HG03025 (cell line): Measurements from ENCODE around the gene FARS2.

Experiments used
- ATAC-seq: cut with Tn5 transposase; IDR thresholded peaks from one replicate; pipeline ENCODE4 v1.9.1; 2021; ENCODE audit warnings: mild to moderate bottlenecking, moderate library complexity; ENCODE audit not compliant: unreplicated experiment, low FRiP score

The FARS2 gene

DNA sequence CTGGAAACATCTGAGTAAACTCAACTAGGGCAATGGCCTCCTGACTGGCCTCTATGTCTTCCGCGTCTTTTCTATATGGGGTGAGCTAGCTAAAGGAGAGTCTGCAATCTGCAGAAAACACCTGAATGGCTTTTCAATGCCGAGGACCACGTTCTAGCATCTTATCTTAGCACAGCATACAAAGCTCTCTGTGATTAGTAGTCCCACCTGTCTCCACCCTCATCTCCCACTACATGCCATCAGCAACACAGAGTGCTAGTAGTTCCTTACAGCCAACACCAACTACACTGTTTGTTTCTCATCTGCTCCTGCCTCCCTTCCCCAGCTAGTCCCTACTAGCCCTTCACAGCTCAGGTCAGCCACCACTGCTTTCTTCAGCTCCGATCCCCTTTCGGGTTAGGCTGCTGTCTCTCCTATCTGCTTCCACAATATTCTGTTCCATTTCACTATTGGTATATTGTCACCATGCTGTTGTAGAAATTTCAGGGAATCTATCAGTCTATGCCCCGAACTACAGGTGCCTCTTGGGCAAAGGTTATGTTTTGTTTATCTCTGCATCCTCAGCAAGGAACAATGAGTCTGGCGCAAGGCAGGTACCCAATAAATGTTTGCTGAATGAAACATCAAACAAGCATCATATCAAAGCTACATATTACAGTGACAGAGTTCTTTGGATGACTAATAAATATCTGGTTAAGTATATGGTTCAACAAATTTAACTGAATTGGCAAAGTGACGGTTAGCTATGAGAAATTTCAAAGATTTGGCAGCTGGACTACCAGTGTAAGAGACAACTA lies 12.8 kb upstream of the FARS2 start:
- no peak for ATAC-seq

DNA sequence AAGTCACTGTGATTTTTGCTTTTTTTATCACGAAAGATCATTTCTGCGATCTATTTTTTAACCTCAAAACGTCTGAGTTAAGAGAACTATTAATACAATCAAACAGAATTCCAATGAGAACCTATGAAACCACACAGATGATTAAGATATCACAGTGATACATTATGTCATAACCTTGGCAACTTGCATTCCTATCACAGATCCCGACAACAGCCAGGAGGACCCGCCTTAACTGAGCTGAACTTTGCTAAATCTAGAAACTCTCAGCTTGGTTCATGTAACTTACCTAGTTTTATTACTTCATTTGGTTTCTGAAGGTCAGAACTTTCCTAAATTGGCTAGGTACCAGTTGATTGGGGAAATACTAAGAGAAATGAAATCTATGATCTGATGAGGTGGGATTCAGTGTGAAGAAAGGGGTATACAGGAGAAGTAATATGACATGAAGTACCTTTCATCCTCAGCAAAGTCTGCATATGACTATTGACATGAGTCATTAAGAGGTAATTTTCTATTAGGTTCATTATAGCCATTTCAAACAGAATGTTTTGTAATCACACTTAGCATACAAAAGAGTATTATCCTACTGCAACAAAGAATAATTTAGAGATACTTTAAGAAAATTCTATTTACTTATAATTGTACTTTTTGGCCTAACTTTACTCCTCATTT lies 11.7 kb upstream of the FARS2 start:
- no peak for ATAC-seq

DNA sequence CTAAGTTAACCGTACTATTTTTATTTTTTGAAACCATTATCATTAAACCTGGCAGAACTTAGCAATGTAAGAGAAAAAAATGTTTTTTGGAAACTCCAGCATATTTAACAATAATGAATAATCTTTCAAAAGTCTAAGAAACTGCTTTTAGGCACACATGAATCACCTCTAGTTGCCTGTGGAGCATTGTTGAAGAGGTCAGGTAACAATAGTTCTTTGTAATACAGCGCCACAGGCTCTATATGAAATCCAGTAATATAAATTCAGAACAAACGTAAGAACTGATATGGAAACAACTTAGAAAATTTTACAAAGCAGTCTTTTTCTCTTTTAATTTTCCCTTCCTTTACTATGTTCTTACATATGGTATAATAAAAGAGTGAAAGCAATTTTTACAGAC lies 10.9 kb upstream of the FARS2 start:
- ATAC-seq, result no peak

DNA sequence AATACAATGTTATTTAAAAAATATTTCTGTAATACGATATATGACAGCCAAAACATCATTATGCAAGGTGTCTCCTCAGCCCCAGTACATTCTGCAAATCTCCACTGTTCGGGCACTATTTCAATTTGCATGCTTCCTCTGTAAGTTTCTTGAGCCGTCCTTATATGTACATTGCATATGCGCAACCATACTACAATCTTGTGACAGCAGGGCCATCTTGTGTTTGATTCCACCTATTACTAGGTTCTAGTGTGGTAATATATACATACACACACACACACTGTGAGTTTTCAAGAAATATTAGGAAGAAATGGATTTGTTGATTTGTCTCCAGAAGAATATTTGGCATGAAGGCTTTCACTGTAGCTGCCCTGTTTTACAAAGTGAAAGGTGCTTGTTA lies 10.4 kb upstream of the FARS2 start:
- ATAC-seq, result no peak

DNA sequence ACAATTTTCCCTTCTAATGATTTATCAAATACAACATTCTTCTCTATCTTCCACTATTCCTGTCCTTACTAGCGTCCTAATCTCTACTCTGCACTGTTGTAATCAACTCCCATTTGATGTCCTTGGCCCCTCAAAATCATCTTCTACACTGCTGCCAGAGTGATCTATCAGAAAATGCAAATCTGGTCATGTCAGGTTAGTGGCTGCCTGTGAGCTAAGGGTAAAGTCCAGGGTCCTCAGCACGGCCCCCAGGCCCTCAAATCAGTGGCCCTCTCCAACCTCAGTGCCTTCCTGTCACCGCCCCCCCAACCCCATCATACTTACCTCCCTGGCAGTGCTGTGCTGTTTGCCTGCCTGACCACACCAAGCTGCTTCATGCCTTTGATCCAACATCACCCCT lies 4.4 kb upstream of the FARS2 start:
- ATAC-seq, result no peak

DNA sequence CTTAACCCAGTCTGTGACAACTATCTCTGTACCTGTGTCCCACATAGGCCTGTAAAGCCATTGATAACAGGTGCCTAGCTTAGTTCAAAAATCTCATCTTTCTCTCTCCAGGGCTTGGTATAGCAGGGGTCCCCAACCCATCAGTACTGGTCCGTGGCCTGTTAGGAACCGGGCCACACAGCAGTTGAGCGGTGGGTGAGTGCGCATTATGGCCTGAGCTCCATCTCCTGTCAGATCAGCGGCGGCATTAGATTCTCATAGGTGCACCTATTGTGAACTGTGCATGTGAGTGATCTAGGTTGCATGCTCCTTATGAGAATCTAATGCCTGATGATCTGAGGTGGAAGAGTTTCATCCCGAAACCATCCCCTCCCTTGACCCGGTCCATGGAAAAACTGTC lies 3.9 kb upstream of the FARS2 start:
- no peak for ATAC-seq

DNA sequence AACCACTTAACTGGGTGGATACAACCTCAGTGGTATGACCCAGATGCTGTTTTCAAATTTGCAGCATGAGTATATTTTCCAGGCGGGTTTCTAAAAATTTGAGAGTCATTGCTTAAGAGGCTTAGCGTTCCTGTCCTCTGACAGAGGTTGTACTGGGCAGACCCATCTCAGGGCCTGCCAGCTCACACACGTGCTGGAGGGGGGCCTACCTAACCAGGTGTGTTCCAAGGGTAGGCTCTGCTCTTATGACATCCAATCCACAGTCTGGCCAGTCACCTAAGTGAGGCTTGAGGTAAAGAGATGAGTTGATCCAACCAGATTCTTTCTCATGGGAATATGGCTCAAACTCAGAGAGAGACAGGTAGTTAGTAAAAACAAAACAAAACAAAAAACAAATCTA lies 1.9 kb upstream of the FARS2 start:
- no peak for ATAC-seq

DNA sequence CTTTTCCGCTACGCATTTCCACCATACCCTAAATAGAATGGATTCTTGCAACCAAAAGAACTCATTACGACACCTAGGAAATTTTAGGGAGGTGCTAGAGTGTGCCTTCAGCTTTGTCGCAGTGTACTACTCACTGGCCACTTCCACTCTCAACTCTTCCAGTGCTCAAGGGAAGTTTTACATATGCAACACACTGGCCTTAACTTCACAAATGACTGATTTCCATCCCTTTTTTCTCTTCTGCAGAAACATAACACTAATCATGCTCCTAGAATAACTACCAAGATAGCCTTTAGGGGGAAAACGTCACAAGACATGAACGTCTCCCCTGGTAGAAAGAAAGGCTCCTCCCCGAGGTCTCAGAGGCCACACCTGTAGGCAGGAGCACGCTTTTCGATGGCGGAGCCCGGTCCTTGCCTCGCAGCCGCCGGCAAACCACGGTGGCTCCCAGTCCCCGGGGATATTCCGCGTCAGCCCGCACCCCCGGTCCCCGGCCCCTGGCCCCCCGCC lies 1.1 kb upstream of the FARS2 start:
- peak; percentile 62 for ATAC-seq

DNA sequence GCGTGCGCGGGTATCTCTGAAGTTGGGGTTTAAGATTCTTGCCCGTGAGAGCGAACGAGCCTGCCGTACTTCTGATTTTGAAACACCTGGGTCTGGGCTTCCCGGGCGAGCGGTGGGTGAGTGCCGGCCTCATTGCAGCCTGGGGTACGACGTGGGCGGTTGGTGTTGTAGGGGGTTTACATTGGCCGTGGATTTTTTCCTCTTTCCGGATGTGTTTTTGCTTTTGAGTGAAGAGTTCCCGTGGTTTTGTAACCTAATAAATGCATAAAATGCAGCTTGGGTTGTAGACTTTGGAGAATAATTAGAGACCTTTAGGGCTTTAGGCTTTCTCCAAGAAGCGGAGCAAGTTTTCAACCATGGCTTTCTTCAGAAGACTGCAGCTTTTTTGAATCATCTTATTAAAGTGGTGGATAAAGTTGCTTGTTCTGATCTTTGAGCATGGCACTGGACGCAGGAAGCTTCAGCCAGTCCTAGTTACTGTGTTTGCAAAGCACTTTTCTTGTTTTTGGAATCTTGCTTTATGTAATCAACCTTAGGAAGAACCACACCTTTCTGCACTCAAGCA lies 314 bp downstream of the FARS2 start:
- ATAC-seq, result no peak

DNA sequence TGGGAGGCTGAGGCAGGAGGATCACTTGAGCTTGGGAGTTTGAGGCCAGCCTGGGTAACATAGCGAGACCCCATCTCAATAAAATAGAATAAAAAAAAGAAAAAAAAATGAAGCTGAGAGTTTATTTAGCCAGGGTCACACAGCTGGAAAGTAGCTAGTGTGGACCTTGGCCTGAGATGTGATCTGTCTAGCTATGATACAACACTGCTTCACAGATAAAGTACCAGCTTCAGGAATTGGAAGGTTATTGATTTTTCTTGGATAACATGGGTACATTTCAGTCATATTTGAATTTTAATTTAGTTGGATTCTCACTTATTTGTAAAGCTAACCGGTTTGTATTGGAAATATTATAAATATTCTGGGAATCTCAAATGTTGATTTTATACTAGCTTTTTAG lies 5.1 kb downstream of the FARS2 start:
- no peak for ATAC-seq

DNA sequence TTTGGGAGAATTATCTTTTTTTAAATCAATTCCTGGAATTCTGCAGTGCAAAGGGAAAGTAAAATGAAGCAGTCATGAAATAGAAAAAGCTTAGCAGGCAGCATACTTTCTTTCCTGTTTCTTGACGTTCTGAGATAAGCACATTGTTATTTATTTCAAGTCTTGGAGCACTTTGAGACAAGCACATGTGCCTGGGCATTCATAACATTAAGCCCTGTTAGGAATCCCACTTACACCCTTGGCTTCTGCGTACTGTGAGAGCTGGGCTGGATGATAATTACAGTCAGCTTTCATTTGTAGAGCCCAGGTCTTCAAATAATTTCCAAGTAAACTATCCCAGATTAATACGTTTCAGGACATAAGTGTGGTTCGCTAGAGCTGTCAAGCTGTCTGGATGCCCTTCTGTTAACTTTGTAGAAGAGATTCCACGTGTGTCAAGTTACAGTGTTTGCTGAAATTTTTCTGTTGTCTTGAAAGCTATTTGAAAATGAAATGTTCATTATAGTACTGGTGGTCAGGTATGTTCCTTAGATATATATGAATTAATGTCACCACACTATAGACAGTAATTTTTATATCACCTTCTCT lies 8.9 kb downstream of the FARS2 start:
- ATAC-seq, result no peak

DNA sequence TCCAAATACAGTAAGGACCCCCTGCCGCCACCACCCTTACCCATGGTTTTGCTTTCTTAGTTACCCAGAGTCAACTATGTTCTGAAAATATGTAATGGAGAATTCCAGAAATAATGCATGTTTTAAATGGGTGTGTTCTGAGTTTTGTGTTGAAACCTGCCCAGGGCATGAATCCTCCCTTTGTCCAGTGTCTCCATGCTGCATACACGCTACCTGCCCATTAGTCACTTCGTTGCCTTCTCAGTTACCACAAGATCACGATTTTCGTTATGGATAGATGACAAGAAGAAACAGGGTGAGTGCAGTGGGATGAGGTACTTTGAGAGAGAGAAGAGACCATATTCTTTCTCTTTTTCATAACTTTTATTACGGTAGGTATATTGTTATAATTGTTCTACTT lies 10.6 kb downstream of the FARS2 start:
- ATAC-seq, result no peak

DNA sequence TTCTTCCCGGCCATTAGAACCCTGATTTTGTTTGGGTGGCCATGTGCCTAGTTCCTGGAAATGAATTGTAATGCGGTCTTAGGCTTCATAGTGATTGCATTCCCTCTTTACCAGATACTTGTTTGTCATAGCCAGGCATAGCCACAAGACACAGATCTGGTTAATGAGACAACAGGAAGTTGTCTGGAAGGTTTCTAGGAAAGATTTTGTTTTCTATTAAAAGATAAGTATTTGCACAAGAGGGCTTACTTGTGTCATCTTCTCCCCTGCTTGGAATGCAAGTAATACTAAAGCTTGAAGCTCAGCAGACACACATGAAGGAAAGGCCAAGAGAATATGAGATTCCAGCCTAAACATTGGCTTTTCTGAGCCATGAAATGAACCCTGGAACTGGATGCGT lies 12.9 kb downstream of the FARS2 start:
- no peak for ATAC-seq

DNA sequence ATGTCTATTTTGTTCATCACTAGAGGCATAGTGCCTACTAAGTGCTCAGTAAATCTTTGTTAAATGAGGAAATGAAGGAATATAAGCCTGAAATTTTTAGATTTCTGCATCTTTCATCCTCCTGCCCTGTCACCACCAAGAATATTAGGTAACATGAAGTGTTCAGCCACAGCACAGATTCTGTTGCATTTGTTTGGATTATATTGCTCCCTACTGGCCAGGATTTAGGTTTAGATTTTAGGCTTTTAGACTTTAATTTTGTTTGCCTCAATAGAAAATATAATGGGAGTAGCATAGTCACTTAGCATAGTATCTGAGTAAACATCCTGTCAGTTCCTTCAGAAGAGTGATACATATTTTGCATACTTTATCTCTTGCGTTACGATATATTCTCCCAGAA lies 14.2 kb downstream of the FARS2 start:
- no peak for ATAC-seq

DNA sequence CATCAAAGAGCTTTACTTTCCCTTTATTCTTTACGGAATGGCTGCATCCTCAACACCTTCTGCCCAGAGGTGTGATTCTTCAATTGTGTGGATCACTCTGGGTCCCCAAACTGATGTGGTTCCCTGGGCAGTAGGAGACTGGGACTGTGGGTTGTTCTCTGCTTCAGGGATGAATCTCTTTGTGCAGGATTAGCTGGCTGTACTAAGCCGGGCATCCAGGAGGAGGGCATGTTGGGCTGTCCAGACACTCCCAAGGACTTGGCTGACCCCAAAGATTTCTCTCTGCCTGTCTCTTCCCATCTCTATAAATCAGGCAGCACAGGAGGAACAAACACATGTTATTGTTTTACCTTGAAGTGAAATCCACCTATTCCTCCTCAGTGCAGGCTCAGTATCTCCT lies 15.3 kb downstream of the FARS2 start:
- no peak for ATAC-seq

DNA sequence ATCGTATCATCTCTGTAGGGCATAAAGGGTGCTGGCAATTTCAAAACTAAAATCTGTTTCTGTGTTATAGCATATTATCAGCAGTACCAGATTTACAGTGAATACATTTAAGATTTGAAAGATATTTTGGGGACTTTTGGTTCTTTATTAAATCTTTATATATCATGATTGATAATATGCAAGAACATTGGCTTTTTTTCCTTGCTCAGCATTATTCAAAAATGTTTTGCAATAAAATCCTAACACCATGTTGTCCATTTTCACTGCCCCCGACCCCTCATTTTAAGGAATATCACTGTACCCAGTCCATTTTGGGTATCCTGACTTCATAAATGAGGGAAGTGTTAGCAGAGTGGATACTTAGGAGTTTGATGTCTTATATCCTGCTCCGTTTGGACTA lies 16.3 kb downstream of the FARS2 start:
- ATAC-seq, result no peak

DNA sequence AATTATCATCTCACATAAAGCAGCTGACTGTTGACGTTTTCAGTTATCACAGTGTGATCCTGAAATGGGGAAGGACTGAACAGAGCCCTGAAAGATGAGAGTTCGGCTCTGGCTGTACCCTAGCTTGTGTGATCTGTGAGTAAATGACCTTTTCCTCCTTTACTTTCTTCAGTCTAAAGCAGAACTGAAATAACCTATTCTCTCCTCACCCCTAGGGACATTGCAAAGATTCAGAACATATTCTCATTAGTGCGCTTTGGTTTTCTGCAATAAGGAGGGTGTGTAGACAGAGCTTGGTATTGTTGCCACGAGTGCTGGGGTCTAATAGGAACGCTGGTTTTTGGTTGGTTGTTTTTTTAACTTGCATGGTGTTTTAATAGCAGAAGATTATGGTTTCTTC lies 16.7 kb downstream of the FARS2 start:
- ATAC-seq, result no peak

DNA sequence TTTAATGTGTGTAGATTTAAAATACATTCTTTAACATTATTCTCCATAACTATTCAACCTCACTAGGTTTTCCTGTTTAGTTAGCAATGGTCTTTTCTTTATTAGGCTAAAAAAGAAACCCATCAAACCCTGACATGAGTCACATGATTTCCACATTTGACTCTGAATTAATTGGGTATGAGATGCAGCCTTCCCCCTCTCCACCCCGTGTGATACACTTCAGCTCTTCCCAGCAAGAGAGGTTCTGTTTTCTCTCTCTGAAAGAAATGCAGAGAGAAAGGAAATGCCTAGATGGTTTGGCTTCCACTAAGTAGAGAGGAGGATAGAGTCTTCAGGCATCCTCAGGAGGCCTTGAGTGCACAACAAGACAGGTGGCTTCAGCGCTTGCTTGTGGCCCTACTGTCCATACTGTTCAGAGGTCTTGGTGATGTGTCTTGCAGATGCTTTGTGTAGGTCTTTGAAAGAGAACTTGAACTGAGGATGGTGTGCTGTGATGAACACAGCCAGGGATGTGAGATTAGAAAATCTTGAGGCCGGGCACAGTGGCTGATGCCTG lies 17.3 kb downstream of the FARS2 start:
- ATAC-seq, result no peak

DNA sequence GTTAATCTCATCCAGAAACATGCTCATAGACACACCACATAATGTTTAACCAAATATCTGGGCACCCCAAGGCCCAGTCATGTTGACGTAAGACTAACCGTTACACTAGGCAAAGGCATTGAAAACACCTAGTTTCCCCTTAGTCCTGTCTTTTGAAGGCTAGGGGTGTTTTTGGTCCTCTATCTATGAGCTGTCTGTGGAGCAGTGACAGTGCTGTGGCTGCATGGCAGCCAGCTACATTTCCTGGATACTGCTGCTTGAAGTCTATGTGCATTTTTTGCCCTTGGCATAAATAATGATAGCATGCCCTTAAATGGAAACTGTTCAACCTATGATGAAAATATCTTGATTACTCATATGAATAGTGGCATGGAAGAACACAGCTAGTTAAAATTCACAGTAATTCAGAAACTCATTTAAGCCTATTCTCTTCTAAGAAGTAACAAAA lies 18.6 kb downstream of the FARS2 start:
- ATAC-seq, result no peak

DNA sequence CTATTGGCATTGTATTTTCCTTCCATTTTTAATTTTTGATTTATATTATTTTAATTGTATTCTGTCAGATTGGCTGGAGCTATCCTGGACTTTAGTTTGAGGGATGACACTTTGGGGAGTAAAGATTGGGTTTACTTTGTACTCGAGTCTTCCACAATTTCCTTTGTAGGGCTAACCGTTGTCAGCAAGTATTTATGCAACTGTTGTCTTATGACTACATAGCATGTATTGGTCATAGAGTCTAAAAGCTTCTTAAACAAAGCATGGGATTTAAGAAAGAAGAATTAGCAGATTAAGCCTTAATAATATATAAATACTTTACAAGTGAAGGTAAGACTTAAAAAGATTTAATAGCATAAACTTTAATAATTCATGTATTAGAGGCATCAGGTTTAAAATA lies 19.6 kb downstream of the FARS2 start:
- no peak for ATAC-seq

DNA sequence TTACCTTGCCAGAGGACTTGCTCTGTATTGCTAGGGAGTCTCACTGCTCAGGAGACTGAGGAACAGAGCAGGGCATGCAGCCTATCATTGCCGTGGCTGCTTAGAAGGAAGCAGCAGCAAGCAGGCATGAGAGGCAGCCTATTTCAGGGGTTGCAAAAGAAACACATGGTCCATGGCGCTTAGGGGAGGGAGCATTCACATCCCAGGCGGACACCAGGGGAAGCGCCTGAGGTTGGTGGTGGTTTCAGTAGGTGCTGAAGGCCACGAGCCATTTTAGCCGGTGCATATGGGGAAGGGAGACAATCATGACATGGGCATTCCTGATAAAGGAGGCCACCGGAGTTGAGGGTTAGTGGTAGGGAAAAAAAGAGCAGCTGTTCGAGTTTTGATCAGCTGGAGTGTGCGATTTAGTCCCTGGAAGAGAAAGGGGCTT lies 20.9 kb downstream of the FARS2 start:
- no peak for ATAC-seq
